GM12872 (cell line): ENCODE measurements around the gene CACNG4.

Experiments used
- CTCF ChIP-seq: IDR thresholded peaks from 3 replicates; pipeline ENCODE4 v1.5.1; 2011; ENCODE audit warnings: low read depth, mild to moderate bottlenecking, low read length, moderate library complexity; ENCODE audit not compliant: insufficient read depth

CACNG4 gene

GRCh38 chr17:66956941-66957340 lies 7.6 kb upstream of the CACNG4 start:
- TF ChIP-seq CTCF, result no peak

GRCh38 chr17:66957343-66957742 lies 7.2 kb upstream of the CACNG4 start:
- TF ChIP-seq CTCF, result no peak

GRCh38 chr17:66957951-66958579 lies 6.4 kb upstream of the CACNG4 start:
- no peak for TF ChIP-seq CTCF

- TF ChIP-seq CTCF, result no peak
These were observed 4.7 kb upstream of the CACNG4 start for GRCh38 chr17:66959641-66960375.

GRCh38 chr17:66960613-66961012 lies 3.9 kb upstream of the CACNG4 start:
- no peak for TF ChIP-seq CTCF

GRCh38 chr17:66963521-66963908 lies 992 bp upstream of the CACNG4 start:
- TF ChIP-seq CTCF, result no peak

- TF ChIP-seq CTCF, result no peak
These were observed 658 bp downstream of the CACNG4 start for GRCh38 chr17:66964930-66965800.
